ENCODE results near the gene HMCN2. TPM values are rescaled to one million over a fixed set of nuclear protein-coding genes. Genes with fewer than 3 reads are reported as not detected.

The HMCN2 gene
- total and polyA plus RNA-seq, 2 donors (not counting 3 experiments of a cell fraction or from before 2014, with no cell fraction given), result 0.04 to 0.24 TPM

GRCh38 chr9:130336885-130337284 is 71.3 kb downstream of the HMCN2 start:
- Histone ChIP-seq H3K79me2 (ENCODE audit: control insufficient read depth, insufficient read depth, low read length) (no peaks in the 10 kb centered on the region), H3K9me1 (replicated peaks; ENCODE audit: control insufficient read depth, extremely low read depth, insufficient read depth, low read length) (no peaks in the 10 kb centered on the region), H2AFZ (ENCODE audit: low read depth, low read length) (no peak overlapping the region), H3K27me3 (ENCODE audit: control insufficient read depth in 2 of 2, insufficient read depth in 2 of 2, low read length in 2 of 2) (no peaks in the 10 kb centered on the region), H3K4me3 (replicated peaks in 1 of 3; ENCODE audit: insufficient read depth in 1 of 3, low read depth in 1 of 3, low read length in 3 of 3) (no peak overlapping the region), H3K9ac (replicated peaks; ENCODE audit: extremely low read depth, insufficient read depth, low read length) (no peak overlapping the region), H3K4me2 (ENCODE audit: insufficient read depth, low read length) (no peak overlapping the region), H3K36me3 (ENCODE audit: control insufficient read depth in 2 of 2, extremely low read depth in 1 of 2, insufficient read depth in 2 of 2, low read length in 2 of 2) (no peaks in the 10 kb centered on the region), H3K27ac (ENCODE audit: insufficient read depth, low read depth, low read length) (no peak overlapping the region), H3K4me1 (ENCODE audit: control insufficient read depth, extremely low read depth, insufficient read depth, low read length) (no peaks in the 10 kb centered on the region), H4K20me1 (replicated peaks; ENCODE audit: control insufficient read depth, extremely low read depth, insufficient read depth, low read length) (no peaks in the 10 kb centered on the region), H3K9me3 (replicated peaks; ENCODE audit: control insufficient read depth, insufficient read depth, low read length) (no peaks in the 10 kb centered on the region)
- CTCF ChIA-PET, result interaction anchor here (1.0 to 1.1 kb wide), 2 partner anchors 21 to 230 kb away, joined by 3 read pairs; no protein-coding TSS in a partner anchor
- BruUV-seq (replicated peaks), result no TSS peak
- DNase-seq (ENCODE audit: low read depth, low spot score) (no peak), FAIRE-seq (no peak)
- POLR2A ChIA-PET, result no interaction called here
- dilution Hi-C loops (cut with MboI; ENCODE audit: extremely low pct_ligation_motif_present, low sequenced_read_pairs) (no loop called here), intact Hi-C loops (cut with micrococcal nuclease) (no loop called here)
- TF ChIP-seq, protein P1, sequence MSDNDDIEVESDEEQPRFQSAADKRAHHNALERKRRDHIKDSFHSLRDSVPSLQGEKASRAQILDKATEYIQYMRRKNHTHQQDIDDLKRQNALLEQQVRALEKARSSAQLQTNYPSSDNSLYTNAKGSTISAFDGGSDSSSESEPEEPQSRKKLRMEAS (IDR thresholded peaks at IDR 0.05; ENCODE audit: insufficient read depth, insufficient read length), result no peak
- TF ChIP-seq, protein P2, sequence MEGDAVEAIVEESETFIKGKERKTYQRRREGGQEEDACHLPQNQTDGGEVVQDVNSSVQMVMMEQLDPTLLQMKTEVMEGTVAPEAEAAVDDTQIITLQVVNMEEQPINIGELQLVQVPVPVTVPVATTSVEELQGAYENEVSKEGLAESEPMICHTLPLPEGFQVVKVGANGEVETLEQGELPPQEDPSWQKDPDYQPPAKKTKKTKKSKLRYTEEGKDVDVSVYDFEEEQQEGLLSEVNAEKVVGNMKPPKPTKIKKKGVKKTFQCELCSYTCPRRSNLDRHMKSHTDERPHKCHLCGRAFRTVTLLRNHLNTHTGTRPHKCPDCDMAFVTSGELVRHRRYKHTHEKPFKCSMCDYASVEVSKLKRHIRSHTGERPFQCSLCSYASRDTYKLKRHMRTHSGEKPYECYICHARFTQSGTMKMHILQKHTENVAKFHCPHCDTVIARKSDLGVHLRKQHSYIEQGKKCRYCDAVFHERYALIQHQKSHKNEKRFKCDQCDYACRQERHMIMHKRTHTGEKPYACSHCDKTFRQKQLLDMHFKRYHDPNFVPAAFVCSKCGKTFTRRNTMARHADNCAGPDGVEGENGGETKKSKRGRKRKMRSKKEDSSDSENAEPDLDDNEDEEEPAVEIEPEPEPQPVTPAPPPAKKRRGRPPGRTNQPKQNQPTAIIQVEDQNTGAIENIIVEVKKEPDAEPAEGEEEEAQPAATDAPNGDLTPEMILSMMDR (IDR thresholded peaks at IDR 0.05; ENCODE audit: extremely low read depth in 1 of 2, insufficient read depth in 1 of 2, low read depth in 1 of 2, low read length in 2 of 2), result no peak
- TF ChIP-seq GATA2 (IDR thresholded peaks at IDR 0.05; ENCODE audit: insufficient read depth, insufficient read length, low read depth, low read length) (no peak), POLR2AphosphoS5 (IDR thresholded peaks at IDR 0.05; ENCODE audit: insufficient read depth, low read depth, low read length) (no peak), POLR2A (IDR thresholded peaks at IDR 0.05; ENCODE audit: low read depth, low read length) (no peak), JUN (IDR thresholded peaks at IDR 0.05; ENCODE audit: borderline replicate concordance, insufficient read depth, insufficient read length, low read depth) (no peak), EZH2 (IDR thresholded peaks at IDR 0.05; ENCODE audit: borderline replicate concordance, low read depth, low read length, severe bottlenecking) (no peak), MYC (IDR thresholded peaks at IDR 0.05; ENCODE audit: low read depth, low read length) (no peak), FOS (IDR thresholded peaks at IDR 0.05; ENCODE audit: borderline replicate concordance, insufficient read depth, low read length) (no peak)
